Activated B cell treated with CpG ODN at 0.5 μM for 24 hours (primary cell): ENCODE measurements around the gene PDCD11. TPM values are rescaled to one million over a fixed set of nuclear protein-coding genes. Genes with fewer than 3 reads are reported as not detected.

ENCODE experiments used
- ATAC-seq: fragments of 200-7000 bp; cut with Tn5 transposase; one replicate; pipeline ENCODE4 v1.10.0; 2021; ENCODE audit warnings: low read depth, mild to moderate bottlenecking, moderate library complexity
- CTCF ChIA-PET: fragments of 350-600 bp; sonication (Branson Sonifier 250); formaldehyde crosslinking; loops from one replicate; lab custom pipeline; 2021; ENCODE audit warnings: antibody characterized with exemption; lab: Charles Lee
- POLR2A ChIA-PET: fragments of 350-600 bp; sonication (Branson Sonifier 250); formaldehyde crosslinking; loops from one replicate; lab custom pipeline; 2021; ENCODE audit warnings: antibody characterized with exemption; lab: Charles Lee
- DNase-seq: peaks from one replicate; pipeline ENCODE4 v3.0.0; 2022
- H3K27ac Mint-ChIP-seq: one replicate; pipeline ENCODE4 v1.8.0; 2020; ENCODE audit warnings: mixed read lengths
- H3K27me3 Mint-ChIP-seq: one replicate; pipeline ENCODE4 v1.8.0; 2021; ENCODE audit warnings: mixed read lengths
- H3K36me3 Mint-ChIP-seq: one replicate; pipeline ENCODE4 v1.8.0; 2021; ENCODE audit warnings: low read depth, mixed read lengths
- H3K4me1 Mint-ChIP-seq: one replicate; pipeline ENCODE4 v1.8.0; 2021; ENCODE audit warnings: mixed read lengths
- H3K4me3 Mint-ChIP-seq: one replicate; pipeline ENCODE4 v1.8.0; 2020; ENCODE audit warnings: mild to moderate bottlenecking, mixed read lengths
- H3K9me3 Mint-ChIP-seq: one replicate; pipeline ENCODE4 v1.8.0; 2020; ENCODE audit warnings: mixed read lengths
- CTCF ChIP-seq: fragments of 200-600 bp; IDR thresholded peaks from one replicate; pipeline ENCODE4 v1.8.0; 2022; ENCODE audit warnings: antibody characterized with exemption, mild to moderate bottlenecking
- intact Hi-C: fragments of 100-400 bp; cut with micrococcal nuclease; formaldehyde crosslinking; loops from one replicate; pipeline ENCODE4 v1.15.1; 2024
- total RNA-seq: library from RNA; stranded (reverse); gene quantifications from 2 replicates; pipeline ENCODE4 v1.2.3, GENCODE V29; 2022

The PDCD11 gene
- total RNA-seq, 1 donor from 2014 or later = 66.0 TPM

GRCh38 chr10:103427866-103428265 lies 31.4 kb downstream of the PDCD11 start:
- Mint-ChIP-seq H3K27me3 (no peaks in the 10 kb centered on the region), H3K4me1 (no peaks in the 10 kb centered on the region), H3K9me3 (no peaks in the 10 kb centered on the region), H3K27ac (no peak overlapping the region), H3K4me3 (no peak overlapping the region), H3K36me3 (peaks cover 90% of the 10 kb centered on the region)
- POLR2A ChIA-PET = interaction anchor here (0.7 kb wide), 1 partner anchor 55 kb away, joined by 5 read pairs; no protein-coding TSS in a partner anchor
- CTCF ChIA-PET = interaction anchor here (1.3 kb wide), 1 partner anchor 11 kb away, joined by 5 read pairs; no protein-coding TSS in a partner anchor
- DNase-seq (no peak), ATAC-seq (no peak)
- intact Hi-C loops = no loop called here
- TF ChIP-seq CTCF = no peak

GRCh38 chr10:103428989-103429643 lies 32.7 kb downstream of the PDCD11 start:
- ChIA-PET POLR2A (no interaction called here), CTCF (no interaction called here)
- Mint-ChIP-seq H3K27ac (no peak overlapping the region), H3K27me3 (no peaks in the 10 kb centered on the region), H3K4me1 (no peaks in the 10 kb centered on the region), H3K36me3 (peaks cover 89% of the 10 kb centered on the region), H3K4me3 (no peak overlapping the region), H3K9me3 (no peaks in the 10 kb centered on the region)
- DNase-seq = no peak
- TF ChIP-seq CTCF = no peak
- no peak for ATAC-seq
- intact Hi-C loops = no loop called here

GRCh38 chr10:103429647-103430046 lies 33.2 kb downstream of the PDCD11 start:
- H3K36me3 Mint-ChIP-seq = peaks cover 87% of the 10 kb centered on the region
- no peak for TF ChIP-seq CTCF
- H3K27ac Mint-ChIP-seq = no peak overlapping the region
- H3K4me3 Mint-ChIP-seq = no peak overlapping the region
- no peaks in the 10 kb centered on the region for H3K27me3 Mint-ChIP-seq
- no peak for DNase-seq
- no peaks in the 10 kb centered on the region for H3K9me3 Mint-ChIP-seq
- POLR2A ChIA-PET = interaction anchor here (0.6 kb wide), 1 partner anchor 42 kb away, joined by 10 read pairs; no protein-coding TSS in a partner anchor
- CTCF ChIA-PET = no interaction called here
- ATAC-seq = no peak
- intact Hi-C loops = no loop called here
- no peaks in the 10 kb centered on the region for H3K4me1 Mint-ChIP-seq

- no peak for TF ChIP-seq CTCF
- no peaks in the 10 kb centered on the region for H3K9me3 Mint-ChIP-seq
- no peaks in the 10 kb centered on the region for H3K4me1 Mint-ChIP-seq
- DNase-seq (no peak), ATAC-seq (no peak)
- H3K4me3 Mint-ChIP-seq = no peak overlapping the region
- H3K36me3 Mint-ChIP-seq = peaks cover 89% of the 10 kb centered on the region
- H3K27ac Mint-ChIP-seq = no peak overlapping the region
- intact Hi-C loops = no loop called here
- ChIA-PET POLR2A (interaction anchor here (0.6 kb wide), 1 partner anchor 38 kb away, joined by 4 read pairs; no protein-coding TSS in a partner anchor), CTCF (no interaction called here)
- H3K27me3 Mint-ChIP-seq = no peaks in the 10 kb centered on the region
Measured at GRCh38 chr10:103431902-103432301, 35.5 kb downstream of the PDCD11 start.

- Mint-ChIP-seq H3K9me3 (no peaks in the 10 kb centered on the region), H3K36me3 (peaks cover 86% of the 10 kb centered on the region), H3K27ac (no peak overlapping the region), H3K4me1 (no peaks in the 10 kb centered on the region), H3K27me3 (no peaks in the 10 kb centered on the region), H3K4me3 (no peak overlapping the region)
- intact Hi-C loops = no loop called here
- ChIA-PET CTCF (interaction anchor here (0.9 kb wide), 1 partner anchor 49 kb away, joined by 3 read pairs; no protein-coding TSS in a partner anchor), POLR2A (no interaction called here)
- ATAC-seq = no peak
- no peak for TF ChIP-seq CTCF
- DNase-seq = no peak
Measured at GRCh38 chr10:103433858-103434257, 37.4 kb downstream of the PDCD11 start.
